ENCODE data around the gene AIF1L.
"Not testable (repeated sequence)": the region's sequence is repeated elsewhere in the genome, so short reads cannot be mapped to it uniquely, and the experiment has no call there.

AIF1L gene

DNA sequence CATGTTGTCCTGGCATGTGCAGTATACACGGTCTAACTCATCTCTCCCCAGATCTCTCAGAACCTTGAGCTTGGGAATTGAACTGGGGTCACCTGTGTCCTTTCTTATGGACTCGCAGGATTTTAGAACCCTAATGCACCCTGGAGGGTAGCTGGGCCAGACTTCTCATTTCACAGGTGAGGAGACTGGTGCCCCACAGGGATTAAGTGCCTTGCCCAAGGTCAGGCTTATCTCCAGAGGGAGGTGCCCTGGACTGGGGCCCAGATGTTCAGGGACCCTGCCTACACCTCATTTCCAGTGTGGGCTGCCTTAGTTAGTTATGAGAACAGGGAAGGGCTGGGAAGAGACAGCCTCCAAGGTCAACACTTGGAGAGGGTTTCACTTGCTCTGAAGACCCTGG, 25.0 kb downstream of the AIF1L start:
- DNase-seq (ENCODE audit: low spot score), result no peak

DNA sequence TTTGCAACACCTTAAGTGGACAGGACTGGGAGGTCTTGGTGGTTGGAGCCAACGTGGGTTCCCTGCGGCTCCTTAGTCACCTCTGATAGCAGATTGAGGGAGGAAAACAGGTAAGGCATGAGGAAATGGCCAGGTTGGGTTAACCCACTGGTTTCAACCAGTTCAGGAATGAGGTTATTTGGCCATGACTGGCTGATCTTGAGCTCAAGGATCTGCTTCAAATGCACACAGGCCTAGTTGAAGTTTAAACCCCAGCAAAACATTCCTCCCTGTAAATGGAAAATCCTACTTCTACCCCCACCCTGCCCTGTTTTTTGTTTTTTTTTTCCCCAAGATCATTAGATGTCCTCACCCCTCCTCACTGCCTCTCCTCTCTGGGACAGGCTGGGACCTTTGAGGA, 25.8 kb downstream of the AIF1L start:
- DNase-seq (ENCODE audit: low spot score), result no peak

DNA sequence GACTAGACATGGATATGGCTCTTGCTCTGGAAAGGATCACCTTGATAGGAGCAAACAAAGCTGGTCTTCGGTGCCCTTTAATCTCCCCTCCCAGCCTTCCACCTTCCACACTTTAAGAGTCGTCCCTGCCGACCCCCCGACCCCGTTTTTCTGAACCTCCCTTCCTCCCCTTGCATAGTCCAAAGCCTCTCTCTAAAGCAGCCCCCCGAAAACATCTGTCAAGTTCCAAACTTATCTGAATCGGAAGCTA, 28.6 kb downstream of the AIF1L start:
- no peak for DNase-seq (ENCODE audit: low spot score)

DNA sequence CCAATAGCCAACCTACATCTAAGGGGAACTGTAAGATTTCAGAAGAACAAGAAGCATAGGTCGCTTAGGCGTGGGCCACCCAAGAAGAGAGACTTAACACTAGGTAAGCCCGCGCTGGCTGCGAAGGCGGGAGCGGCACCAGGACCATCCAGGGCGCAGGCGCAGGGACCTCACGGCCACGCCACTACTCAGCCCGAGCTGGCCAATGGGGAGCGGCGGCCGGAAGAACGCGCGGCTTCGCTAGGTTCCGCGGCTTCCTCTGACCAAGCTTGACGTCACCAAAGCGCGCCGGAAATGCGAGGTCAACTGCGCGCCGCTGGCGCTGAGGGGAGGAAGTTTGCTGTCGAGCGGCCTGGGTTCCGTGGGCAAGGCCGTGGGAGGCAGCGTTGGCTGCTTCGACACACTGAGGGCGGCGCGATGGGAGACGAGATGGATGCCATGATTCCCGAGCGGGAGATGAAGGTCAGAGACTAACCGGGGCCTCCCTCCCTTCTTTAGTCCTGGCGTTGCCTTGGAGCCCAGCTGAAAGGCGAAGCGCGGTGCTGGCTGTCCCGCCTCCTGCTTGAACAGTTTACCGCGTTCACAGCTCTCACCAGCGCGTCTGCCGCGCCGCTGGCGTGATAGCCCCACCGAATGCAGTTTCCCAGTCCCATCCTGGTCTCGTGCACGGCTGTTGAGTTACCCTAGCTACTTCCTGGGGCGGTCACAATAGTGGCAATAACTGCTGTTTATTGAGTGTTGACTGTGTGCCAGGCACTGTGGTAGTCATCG, 29.1 kb downstream of the AIF1L start, which contains the start of gene NUP214:
NUP214 (plus strand) TSS at position 299 of the 771 bp plus-strand sequence; CDS start at position 418, 119 bp downstream.
- peak; percentile 100 for DNase-seq (ENCODE audit: low spot score)

DNA sequence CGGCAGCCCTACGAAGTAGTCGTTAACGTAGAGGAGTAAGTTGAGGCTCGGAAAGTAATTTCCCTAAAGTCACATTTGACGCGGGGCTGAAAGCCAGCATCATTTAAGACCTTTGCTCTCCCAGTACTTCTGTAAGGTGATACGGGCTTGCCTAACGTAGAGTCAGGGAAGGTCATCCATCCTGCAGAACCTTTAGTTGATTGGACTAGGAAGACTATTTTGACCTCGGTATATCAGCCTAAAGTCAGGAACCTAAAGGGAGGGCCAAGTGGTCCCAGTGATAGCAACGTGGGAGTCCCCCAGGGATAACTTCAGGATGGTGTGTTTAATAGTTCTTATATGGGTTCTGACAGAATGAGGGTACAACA, 29.7 kb downstream of the AIF1L start:
- no peak for DNase-seq (ENCODE audit: low spot score)

DNA sequence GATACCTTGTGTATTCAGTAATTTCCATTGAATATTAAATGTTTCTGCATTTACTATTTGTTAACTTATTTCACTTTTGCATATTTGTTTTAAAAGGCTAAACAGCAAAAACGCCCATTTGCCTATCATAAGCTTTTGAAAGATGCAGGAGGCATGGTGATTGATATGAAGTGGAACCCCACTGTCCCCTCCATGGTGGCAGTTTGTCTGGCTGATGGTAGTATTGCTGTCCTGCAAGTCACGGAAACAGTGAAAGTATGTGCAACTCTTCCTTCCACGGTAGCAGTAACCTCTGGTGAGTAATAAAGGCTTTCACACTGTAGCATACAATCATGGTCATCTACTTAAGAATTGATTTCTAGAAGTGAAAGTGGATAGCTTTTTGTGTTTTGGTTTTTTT, 32.9 kb downstream of the AIF1L start:
- DNase-seq (ENCODE audit: low spot score), result no peak

DNA sequence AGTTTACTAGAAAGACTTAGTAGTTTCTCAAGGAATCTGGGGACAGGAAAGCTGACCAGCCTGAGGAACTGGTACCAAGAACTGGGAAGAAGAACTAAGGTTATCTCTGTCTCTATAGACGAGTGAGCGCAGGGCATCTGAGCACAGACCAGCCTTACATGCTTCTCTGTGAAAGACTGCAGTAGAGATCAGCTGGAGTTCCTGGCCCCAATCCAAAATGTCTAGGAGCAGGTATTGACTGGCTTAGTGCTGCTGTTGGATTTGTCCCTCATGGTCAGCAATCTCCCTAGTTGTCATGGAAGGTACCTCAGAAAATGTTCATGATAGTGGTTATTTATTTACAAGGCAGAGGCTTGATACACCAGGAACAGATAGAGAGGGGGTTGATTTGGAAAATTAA, 42.3 kb downstream of the AIF1L start:
- DNase-seq (ENCODE audit: low spot score), result no peak

DNA sequence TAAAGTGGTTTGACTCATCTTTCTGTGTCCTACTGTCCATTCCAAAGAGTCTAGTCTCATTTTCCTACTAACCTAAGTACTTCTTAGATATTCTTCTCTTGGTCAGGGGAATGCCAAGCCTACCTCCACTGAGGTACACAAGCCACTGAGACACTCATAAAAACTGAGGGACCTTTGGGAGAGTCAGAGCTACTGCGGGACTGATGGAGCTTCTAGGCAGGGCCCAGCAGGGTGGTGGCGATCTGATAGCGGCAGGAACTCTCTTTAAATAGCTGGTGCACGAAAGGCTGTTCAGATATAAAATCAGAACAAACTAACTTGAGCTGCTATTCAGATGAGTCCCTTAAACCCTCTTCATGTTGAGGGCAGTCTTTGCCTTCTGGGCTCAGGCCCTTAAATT, 43.8 kb downstream of the AIF1L start:
- DNase-seq (ENCODE audit: low spot score), result no peak

DNA sequence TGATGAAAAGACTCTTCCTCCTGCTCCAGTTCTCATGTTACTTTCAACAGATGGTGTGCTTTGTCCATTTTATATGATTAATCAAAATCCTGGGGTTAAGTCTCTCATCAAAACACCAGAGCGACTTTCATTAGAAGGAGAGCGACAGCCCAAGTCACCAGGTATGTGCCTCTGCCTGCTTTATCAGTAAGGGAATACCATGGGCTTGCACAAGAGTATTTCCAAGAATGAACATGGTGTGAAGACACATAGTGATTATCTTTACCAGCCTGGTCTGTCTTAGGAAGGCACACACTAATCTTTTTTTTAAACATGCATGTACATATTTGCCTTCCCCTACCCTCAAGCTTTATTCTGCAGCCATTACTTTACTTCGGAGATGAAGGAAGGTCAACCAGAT, 44.2 kb downstream of the AIF1L start:
- DNase-seq (ENCODE audit: low spot score), result no peak

DNA sequence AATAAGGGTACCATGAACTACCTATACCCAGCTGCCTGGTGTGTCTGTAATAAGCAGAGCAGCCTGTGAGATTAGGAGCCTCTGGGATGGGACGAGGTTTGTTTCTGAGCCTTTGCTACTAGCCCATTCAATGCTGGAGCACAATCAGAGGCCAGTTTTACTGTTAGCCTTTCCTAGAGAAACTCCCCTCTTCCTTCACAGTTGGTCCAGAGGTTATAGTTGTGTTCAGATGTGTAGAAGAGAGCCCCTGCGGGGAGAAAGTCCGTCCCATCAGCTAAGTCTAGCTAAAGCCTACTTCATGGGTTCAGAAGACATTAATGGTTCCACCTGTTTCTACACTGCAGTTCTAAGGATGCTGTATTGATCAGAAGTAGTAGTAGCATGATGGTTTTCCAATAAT, 45.8 kb downstream of the AIF1L start:
- no peak for DNase-seq (ENCODE audit: low spot score)

DNA sequence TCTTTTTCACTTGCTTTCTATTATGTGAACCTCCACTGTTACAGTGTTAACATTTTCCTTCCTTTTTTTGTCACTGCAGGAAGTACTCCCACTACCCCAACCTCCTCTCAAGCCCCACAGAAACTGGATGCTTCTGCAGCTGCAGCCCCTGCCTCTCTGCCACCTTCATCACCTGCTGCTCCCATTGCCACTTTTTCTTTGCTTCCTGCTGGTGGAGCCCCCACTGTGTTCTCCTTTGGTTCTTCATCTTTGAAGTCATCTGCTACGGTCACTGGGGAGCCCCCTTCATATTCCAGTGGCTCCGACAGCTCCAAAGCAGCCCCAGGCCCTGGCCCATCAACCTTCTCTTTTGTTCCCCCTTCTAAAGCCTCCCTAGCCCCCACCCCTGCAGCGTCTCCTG, 47.9 kb downstream of the AIF1L start:
- no peak for DNase-seq (ENCODE audit: low spot score)

DNA sequence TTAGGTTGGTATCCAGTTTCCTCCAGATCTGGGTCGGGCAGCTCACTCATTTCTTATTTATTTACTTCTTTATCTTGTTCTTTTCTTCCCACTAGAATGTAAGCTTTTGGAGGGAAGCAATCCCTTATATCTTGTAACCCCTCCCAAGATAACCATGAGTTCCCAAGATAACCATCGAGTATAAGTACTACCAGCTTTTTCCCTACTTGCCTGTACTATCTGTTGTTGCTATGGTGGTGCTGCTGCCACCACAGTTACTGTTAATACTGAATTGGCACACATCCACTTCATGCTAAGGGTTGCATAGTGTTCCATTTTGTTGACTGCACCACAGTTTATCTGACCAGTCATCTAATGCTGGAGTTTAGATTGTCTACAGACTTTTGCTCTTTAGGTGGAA, 48.9 kb downstream of the AIF1L start:
- DNase-seq (ENCODE audit: low spot score), result no peak

DNA sequence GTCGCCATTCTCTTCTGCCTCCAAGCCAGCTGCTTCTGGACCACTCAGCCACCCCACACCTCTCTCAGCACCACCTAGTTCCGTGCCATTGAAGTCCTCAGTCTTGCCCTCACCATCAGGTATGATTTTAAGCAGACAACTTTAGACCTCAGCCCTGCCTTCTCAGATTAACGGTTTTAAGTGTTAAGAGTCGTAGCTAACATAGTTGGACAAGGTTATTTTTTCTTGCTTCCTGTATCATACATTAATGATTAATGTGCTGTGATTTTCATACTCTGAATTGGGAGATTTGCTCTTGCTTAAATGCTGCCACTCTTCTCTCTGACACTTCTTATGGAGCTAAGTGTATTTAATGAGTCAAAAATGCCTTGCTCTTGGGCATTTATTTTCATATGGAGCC, 49.9 kb downstream of the AIF1L start:
- no peak for DNase-seq (ENCODE audit: low spot score)

DNA sequence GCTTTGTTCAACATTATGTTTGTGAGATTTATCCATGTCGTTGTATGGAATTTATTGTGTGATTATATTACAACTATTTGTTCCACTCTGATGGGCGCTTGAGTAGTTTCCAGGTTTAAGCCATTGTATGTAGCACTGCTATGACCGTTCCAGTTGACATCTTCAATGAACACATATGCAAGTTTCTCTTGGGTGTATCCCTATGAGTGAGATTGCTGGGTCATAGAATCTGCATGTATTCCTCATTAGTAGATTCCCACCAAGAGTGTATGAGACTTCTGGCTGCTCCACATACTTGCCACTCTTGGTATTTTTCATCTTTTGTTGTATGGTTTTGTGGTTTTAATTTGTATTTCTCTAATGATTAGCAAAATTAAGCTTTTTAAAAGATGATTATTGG, 51.9 kb downstream of the AIF1L start:
- no peak for DNase-seq (ENCODE audit: low spot score)

DNA sequence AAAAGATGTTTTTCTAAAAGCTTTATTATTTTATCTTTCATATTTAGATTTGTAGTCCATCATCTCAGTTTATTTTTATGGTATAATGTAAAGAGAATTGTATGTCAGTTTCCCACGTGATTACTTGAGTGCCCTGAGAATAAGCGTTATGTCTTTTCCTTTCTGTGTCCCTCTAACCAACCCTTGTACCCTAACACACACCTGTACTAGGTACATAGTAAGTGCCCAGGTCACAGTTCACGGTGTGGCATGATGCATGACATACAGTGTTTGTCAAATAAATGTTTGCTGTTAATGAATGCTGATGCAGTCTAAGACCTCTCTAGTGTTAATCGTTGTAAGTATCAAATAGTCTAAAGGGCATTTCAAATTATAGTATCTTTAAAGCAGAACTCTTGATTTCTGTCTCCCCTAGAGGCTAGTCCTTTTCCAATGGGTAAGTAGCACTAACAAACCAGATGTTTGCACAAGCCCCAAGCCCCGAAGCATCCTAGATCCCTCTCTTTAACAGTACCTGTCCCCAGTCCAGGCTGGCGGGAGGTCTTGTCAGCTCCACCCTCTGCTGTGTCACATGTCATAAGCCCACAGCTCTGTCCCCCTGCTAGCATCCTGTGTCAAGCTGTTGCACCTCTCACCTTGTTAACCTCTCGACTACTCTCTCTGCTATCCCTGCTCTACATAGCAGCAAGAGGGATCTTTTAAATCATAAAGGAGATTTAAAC, 52.8 kb downstream of the AIF1L start:
- no peak for DNase-seq (ENCODE audit: low spot score)

DNA sequence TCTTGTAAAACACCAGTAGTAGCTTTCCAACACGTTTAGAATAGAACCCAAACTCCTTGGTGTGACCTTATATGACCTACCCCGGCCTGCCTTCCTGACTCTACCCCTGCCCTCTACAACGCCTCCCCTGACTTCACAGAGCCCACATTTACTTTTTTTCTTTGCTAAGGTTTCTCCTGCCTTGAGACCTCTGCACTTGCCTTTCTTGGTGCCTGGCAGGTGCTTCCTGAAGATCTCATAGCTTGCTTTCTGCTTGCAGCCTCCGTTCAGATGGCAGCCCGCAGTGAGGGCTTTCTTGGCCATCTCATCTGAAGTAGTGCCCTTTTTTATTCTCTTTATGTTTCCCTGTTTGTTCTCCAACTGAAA, 53.3 kb downstream of the AIF1L start:
- no peak for DNase-seq (ENCODE audit: low spot score)

DNA sequence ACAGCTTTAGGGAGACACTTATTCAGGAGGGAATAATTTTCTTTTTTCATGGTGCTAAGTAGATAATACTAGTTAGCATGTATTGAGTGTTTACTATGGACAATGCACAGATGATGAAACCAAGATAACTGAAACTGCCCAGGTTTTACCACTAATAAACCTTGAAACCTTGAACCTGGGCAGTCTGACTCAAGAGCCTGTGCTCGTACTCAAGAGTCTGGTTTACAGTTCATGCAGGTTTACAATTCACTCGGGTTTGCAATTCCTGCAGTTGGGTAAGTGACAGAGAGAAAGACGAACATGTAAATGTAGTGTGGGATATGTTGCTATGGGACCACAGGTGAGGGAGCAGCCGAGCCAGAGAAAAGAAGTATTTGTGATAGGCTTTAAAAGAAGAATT, 57.3 kb downstream of the AIF1L start:
- DNase-seq (ENCODE audit: low spot score), result no peak

DNA sequence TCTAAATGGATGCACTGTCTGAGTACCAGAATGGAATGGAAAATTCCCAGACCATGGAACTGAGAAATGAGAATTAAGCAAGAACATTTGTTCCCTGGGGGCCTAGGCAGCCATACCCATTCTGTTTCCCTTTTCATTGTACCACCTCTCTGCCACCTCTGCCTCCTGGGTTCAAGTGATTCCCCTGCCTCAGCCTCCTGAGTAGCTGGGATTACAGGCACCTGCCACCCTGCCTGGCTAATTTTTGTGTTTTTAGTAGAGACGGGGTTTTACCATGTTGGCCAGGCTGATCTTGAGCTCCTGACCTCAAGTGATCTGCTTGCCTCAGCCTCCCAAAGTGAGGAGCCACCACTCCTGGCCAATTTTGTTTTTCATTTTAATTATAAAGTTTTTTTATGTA, 62.3 kb downstream of the AIF1L start:
- not testable (repeated sequence) for DNase-seq (ENCODE audit: low spot score)

DNA sequence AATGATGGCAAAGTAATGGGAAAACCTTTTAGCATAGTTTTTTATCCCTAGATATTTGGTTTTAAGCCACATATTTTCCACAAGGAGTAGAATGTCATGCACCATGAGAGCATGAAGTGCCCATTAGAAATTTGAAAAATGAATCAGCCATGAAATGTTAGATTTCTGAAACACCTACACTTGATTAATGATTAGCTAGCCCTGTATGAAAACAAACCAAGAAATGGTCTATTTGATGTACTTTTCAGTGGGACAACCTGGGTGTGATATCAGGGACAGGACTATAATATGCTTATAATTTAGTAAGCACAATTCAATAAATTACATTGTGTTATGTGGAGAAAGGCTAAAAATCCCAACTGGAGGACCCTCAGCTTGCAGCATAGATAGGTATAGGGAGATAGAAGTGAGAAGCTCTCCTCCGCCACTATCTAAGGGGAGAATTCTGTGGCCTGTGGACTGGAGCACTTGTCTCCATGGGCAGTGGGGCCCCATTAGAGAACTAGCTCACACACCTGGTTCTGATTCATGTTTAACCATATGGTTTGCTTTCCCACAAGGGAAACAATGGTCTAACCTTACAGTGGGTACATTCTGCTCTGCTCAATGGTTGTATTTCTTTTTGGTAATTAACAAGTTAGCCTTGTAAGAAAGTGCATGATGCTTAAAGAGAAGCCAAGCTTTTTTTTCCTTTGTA, 64.2 kb downstream of the AIF1L start:
- no peak for DNase-seq (ENCODE audit: low spot score)

DNA sequence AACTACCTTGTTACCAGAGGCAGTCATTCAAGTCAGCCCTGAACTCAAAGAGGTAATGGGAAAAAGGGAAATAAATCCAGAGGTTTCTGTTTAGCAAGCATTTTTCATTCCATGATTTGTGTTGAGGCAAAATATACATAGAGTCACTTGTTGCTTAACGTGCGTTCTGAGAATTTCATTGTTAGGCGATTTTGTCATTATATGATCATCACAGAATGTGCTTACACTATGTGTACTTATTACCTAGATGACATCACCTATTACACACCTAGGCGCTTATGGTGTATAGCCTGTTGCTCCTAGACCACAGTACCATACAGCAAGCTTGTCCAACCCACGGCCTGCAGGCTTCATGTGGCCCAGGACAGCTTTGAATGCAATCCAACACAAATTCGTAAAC, 65.3 kb downstream of the AIF1L start:
- no peak for DNase-seq (ENCODE audit: low spot score)

DNA sequence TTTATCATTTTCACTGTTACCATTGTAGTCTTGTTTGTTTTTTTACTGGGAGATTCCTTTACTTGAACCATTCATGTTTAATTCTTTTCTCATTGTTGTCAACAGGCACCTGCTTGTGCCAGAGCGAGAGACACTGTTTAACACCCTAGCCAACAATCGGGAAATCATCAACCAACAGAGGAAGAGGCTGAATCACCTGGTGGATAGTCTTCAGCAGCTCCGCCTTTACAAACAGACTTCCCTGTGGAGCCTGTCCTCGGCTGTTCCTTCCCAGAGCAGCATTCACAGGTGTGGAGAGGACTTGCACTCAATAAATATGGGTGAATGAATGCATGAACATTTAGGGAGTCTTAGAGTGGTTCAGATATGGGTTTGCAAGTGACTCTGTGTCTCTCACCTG, 66.6 kb downstream of the AIF1L start:
- no peak for DNase-seq (ENCODE audit: low spot score)

DNA sequence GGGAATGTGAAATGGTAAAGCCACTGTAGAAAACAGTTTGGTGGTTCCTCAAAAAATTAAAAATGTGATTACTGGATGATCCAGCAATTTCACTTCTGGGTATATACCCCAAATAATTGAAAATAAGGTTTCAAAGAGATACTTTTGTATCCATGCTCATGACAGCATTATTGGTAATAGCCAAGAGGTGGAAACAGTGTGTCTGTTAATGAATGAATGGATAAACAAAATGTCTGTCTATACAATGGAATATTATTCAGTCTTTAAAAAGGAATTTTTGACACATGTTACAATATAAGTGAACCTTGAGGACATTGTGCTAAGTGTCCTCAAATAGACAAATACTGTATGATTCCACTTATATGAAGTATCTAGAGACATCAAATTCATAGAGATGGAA, 69.2 kb downstream of the AIF1L start:
- no peak for DNase-seq (ENCODE audit: low spot score)

DNA sequence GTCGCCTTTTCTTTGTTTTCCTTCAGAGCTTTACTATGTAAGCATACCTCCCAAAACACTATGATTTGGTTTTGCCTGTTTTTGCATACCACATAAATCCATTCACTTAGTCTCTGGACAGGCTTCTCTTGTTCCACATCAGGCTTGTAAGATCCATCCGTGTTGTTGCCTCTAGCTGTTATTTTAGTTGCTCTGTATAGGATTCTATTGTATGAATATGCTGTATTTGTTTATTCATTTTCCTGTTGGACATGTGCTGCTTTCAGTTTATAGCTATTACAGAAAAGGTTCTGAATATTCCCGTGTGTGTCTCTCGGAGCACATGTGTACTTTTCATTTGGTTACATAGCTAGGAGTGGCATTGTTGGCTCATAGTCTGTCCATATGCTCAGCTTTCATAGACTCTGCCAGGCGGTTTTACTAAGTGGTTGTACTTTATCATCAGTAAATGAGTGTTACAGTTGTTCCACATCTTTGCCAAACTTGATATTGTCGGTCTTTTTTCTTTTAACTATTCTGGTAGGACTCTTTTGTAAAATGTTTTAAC, 70.9 kb downstream of the AIF1L start:
- no peak for DNase-seq (ENCODE audit: low spot score)
